Activated CD4-positive, alpha-beta T cell treated with anti-CD3 and anti-CD28 coated beads, Interleukin-2, amount 50 U/mL, for 48 hours (primary cell): ENCODE measurements around the gene OLFML3.
"Not testable (repeated sequence)": the region's sequence is repeated elsewhere in the genome, so short reads cannot be mapped to it uniquely, and the experiment has no call there.

Source experiments
- DNase-seq, 2 experiments: peaks; one replicate each; pipeline ENCODE4 v3.0.0-alpha.2; 2020

OLFML3 gene

GRCh38 chr1:113993766-113994165, 14.5 kb downstream of the OLFML3 start:
- no peak for DNase-seq

GRCh38 chr1:113995382-113995781, 16.1 kb downstream of the OLFML3 start:
- no peak for DNase-seq

- DNase-seq, result no peak
Observed at GRCh38 chr1:113998361-113998760, 19.1 kb downstream of the OLFML3 start.

- no peak for DNase-seq
Observed at GRCh38 chr1:113999233-113999632, 20.0 kb downstream of the OLFML3 start.

- no peak for DNase-seq
Observed at GRCh38 chr1:113999799-114000198, 20.5 kb downstream of the OLFML3 start.

GRCh38 chr1:114000406-114000805, 21.1 kb downstream of the OLFML3 start:
- DNase-seq, result no peak

- DNase-seq, result no peak
Observed at GRCh38 chr1:114002492-114003239, 23.4 kb downstream of the OLFML3 start.

GRCh38 chr1:114003431-114003830, 24.2 kb downstream of the OLFML3 start:
- no peak for DNase-seq

GRCh38 chr1:114006825-114007224, 27.6 kb downstream of the OLFML3 start:
- not testable (repeated sequence) for DNase-seq

GRCh38 chr1:114008480-114008941, 29.2 kb downstream of the OLFML3 start:
- DNase-seq, result no peak

GRCh38 chr1:114008993-114009392, 29.7 kb downstream of the OLFML3 start:
- DNase-seq, result no peak

GRCh38 chr1:114009393-114009792, 30.1 kb downstream of the OLFML3 start:
- no peak for DNase-seq

- no peak for DNase-seq
Observed at GRCh38 chr1:114010433-114011184, 31.3 kb downstream of the OLFML3 start.

- no peak for DNase-seq
Observed at GRCh38 chr1:114011796-114012195, 32.5 kb downstream of the OLFML3 start.

GRCh38 chr1:114015075-114015474, 35.8 kb downstream of the OLFML3 start:
- DNase-seq, result no peak

GRCh38 chr1:114019724-114020123, 40.5 kb downstream of the OLFML3 start:
- DNase-seq, result not testable (repeated sequence)

GRCh38 chr1:114021665-114022099, 42.4 kb downstream of the OLFML3 start:
- no peak for DNase-seq

GRCh38 chr1:114022877-114023276, 43.6 kb downstream of the OLFML3 start:
- no peak for DNase-seq

- DNase-seq, result no peak
Observed at GRCh38 chr1:114023377-114023776, 44.1 kb downstream of the OLFML3 start.

GRCh38 chr1:114024049-114024448, 44.8 kb downstream of the OLFML3 start:
- no peak for DNase-seq

GRCh38 chr1:114025609-114026401, 46.5 kb downstream of the OLFML3 start:
- DNase-seq, result no peak

- DNase-seq, result no peak
Observed at GRCh38 chr1:114026797-114027196, 47.5 kb downstream of the OLFML3 start.
